Nephron progenitor cell (in vitro differentiated cells): ENCODE measurements around the gene MYLIP.
A peak's percentile ranks its signal among the peaks of the same experiment; 100 is the strongest.

Source experiments
- DNase-seq: peaks from one replicate; pipeline ENCODE4 v3.0.0; 2021
- H3K27ac Mint-ChIP-seq: 2 replicates; pipeline ENCODE4 v1.8.0; 2021; ENCODE audit warnings: mild to moderate bottlenecking, moderate library complexity, mixed read lengths
- H3K27me3 Mint-ChIP-seq: 2 replicates; pipeline ENCODE4 v1.8.0; 2021; ENCODE audit warnings: mild to moderate bottlenecking, low read depth, mixed read lengths; ENCODE audit not compliant: poor library complexity
- H3K36me3 Mint-ChIP-seq: 2 replicates; pipeline ENCODE4 v1.8.0; 2021; ENCODE audit warnings: low read depth, mixed read lengths
- H3K4me1 Mint-ChIP-seq: 2 replicates; pipeline ENCODE4 v1.8.0; 2021; ENCODE audit warnings: mixed read lengths
- H3K4me3 Mint-ChIP-seq: 2 replicates; pipeline ENCODE4 v1.8.0; 2021; ENCODE audit warnings: mild to moderate bottlenecking, moderate library complexity, mixed read lengths
- H3K9me3 Mint-ChIP-seq: 2 replicates; pipeline ENCODE4 v1.8.0; 2021; ENCODE audit warnings: mild to moderate bottlenecking, moderate library complexity, mixed read lengths
- TF ChIP-seq, protein P1 (sequence below): fragments of 200-600 bp; sonication (generic); IDR thresholded peaks from 2 replicates; pipeline ENCODE4 v1.5.0; 2021; ENCODE audit warnings: antibody characterized with exemption

The MYLIP gene

DNA sequence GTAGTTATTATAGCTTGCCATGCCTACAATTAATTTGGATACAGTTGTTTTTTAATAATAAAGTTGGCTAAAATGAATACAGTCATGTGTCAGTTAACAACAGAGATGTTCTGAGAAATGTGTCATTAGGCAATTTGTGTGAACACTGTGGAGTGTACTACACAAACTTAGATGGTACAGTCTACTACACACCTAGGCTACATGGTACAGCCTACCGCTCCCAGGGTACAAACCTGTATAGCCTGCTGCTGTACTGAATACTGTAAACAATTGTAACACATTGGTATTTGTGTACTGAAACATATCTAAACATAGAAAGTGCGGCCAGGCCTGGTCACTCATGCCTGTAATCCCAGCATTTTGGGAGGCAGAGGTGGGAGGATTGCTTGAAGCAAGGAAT is 50.2 kb downstream of the MYLIP start:
- no peak for DNase-seq
- peaks cover 4% of the 10 kb centered on the region for H3K9me3 Mint-ChIP-seq
- peaks cover 36% of the 10 kb centered on the region for H3K4me1 Mint-ChIP-seq
- no peak overlapping the region for H3K4me3 Mint-ChIP-seq
- no peak overlapping the region for H3K27ac Mint-ChIP-seq
- peaks cover 3% of the 10 kb centered on the region for H3K36me3 Mint-ChIP-seq
- peaks cover 2% of the 10 kb centered on the region for H3K27me3 Mint-ChIP-seq
- TF ChIP-seq, protein P1, sequence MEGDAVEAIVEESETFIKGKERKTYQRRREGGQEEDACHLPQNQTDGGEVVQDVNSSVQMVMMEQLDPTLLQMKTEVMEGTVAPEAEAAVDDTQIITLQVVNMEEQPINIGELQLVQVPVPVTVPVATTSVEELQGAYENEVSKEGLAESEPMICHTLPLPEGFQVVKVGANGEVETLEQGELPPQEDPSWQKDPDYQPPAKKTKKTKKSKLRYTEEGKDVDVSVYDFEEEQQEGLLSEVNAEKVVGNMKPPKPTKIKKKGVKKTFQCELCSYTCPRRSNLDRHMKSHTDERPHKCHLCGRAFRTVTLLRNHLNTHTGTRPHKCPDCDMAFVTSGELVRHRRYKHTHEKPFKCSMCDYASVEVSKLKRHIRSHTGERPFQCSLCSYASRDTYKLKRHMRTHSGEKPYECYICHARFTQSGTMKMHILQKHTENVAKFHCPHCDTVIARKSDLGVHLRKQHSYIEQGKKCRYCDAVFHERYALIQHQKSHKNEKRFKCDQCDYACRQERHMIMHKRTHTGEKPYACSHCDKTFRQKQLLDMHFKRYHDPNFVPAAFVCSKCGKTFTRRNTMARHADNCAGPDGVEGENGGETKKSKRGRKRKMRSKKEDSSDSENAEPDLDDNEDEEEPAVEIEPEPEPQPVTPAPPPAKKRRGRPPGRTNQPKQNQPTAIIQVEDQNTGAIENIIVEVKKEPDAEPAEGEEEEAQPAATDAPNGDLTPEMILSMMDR: no peak

DNA sequence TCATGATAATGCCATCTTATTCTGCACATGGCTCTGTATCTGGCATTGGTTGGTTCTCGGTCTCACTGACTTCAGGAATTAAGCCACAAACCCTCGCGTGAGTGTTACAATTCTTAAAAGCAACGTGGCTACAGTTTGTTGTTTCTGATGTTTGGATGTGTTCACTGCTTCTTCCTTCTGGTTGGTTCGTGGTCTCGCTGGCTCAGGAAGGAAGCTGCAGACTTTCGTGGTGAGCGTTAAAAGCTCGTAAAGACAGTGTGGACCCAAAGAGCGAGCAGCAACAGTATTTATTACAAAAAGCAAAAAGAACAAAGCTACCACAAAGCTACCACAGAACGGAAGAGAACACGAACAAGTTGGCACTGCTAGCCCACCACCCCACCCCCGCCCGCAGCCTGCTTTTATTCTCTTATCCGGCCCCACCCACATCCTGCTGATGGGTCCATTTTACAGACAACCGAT is 51.1 kb downstream of the MYLIP start:
- Mint-ChIP-seq H3K4me3 (no peak overlapping the region), H3K4me1 (peaks cover 29% of the 10 kb centered on the region), H3K36me3 (peaks cover 3% of the 10 kb centered on the region), H3K27ac (peak overlapping the region; percentile 88), H3K9me3 (peaks cover 4% of the 10 kb centered on the region), H3K27me3 (peaks cover 2% of the 10 kb centered on the region)
- TF ChIP-seq, protein P1: no peak
- DNase-seq: no peak

DNA sequence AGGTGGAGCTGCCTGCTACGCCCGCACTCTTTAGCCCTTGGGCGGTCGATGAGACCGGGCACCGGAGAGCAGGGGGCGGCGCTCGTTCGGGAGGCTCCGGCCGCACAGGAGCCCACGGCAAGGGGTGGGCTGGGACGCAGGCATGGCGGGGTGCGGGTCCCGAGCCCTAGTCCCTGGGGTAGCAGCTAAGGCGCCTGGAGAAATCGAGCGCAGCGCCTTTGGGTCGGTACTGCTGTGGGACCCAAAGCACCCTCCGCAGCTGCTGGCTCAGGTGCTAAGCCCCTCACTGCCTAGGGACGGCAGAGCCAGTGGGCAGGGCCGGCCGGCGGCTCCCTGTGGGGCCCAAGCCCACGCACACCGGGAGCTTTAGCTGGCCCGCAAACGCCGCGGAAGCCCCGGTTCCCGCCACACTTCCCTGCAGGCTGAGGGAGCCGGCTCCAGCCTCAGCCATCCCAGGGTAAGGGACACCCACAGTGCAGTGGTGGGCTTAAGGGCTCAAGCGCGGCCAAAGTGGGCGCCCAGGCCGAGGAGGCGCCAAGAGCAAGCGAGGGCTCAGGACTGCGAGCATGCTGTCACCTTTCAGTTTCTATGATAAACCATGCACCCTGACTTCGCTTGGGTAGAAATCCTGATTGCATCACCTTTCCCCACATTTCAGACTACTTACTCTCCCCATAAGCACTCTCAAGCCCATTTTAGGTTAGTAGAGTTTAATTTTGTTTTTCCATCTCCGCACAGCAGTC is 52.0 kb downstream of the MYLIP start:
- Mint-ChIP-seq H3K27me3 (peaks cover 2% of the 10 kb centered on the region), H3K27ac (peak overlapping the region; percentile 63)

DNA sequence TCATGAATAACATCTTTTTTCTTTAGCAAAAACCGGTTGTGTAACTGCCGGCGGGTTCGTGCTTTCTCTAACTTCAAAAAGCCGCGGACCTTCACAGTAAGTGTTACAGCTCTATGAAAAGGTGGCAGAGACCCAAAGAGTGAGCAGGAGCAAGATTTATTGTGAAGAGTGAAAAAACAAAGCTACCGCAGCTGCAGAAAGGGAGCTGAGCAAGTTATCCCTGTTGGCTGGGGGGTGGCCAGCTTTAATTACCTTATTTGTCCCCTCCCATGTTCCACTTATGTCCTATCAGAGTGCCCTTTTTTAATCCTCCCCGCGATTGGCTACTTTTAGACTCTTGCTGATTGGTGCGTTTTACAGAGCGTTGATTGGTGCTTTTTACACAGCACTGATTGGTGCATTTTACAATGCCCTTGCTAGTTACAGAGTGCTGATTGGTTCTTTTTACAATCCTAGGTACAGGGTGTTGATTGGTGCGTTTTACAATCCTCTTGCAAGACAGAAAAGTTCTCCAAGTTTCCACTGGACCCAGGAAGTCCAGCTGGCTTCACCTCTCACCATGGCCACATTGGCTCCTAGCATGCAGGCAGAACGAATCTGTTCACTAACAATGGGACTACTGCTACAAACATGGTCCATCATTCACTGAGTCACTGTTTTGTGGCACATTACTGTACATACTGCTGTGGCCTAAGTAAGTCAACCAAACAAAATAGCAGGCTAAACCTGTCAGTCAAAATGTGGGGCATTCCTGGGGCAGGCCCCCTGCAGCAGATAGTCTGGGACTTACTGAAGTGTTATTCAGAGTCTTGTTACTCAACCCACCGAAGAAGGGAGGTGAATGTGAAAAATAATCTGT is 52.8 kb downstream of the MYLIP start:
- TF ChIP-seq, protein P1: no peak
- Mint-ChIP-seq H3K9me3 (peaks cover 4% of the 10 kb centered on the region), H3K4me3 (no peak overlapping the region), H3K27ac (peak overlapping the region; percentile 63), H3K36me3 (peaks cover 3% of the 10 kb centered on the region), H3K27me3 (peaks cover 5% of the 10 kb centered on the region), H3K4me1 (peaks cover 27% of the 10 kb centered on the region)
- no peak for DNase-seq

More for the DNA sequence above, 52.0 kb downstream of the MYLIP start:
- H3K36me3 Mint-ChIP-seq: peaks cover 3% of the 10 kb centered on the region
- H3K4me3 Mint-ChIP-seq: no peak overlapping the region
- TF ChIP-seq, protein P1: no peak
- no peak for DNase-seq
- H3K9me3 Mint-ChIP-seq: peaks cover 4% of the 10 kb centered on the region
- H3K4me1 Mint-ChIP-seq: peaks cover 27% of the 10 kb centered on the region

DNA sequence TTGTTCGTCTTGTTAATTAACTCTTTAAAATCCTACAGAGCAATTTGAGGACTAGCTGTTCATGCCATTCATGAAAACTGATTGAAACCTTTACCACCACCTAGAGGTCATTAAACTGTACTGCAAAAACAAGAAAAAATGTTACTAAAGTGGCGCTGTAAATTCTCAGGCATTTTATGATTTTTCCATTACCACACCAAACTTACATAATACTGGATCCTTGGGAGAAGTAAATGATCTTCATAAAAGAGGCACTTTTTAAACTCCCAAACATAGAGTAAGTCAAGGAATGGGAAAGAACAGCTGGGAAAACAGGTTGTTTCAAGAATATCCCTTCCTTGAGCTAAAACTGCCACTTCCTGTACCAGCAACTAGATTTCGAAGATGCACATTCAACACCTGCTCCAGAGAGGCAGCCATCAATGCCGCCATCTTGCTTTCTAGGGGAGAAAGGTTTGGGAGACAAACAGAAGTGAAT is 54.3 kb downstream of the MYLIP start:
- TF ChIP-seq, protein P1: peak; percentile 68
- peaks cover 27% of the 10 kb centered on the region for H3K4me1 Mint-ChIP-seq
- H3K27ac Mint-ChIP-seq: no peak overlapping the region
- DNase-seq: no peak
- no peak overlapping the region for H3K4me3 Mint-ChIP-seq
- peaks cover 3% of the 10 kb centered on the region for H3K36me3 Mint-ChIP-seq
- H3K9me3 Mint-ChIP-seq: peaks cover 4% of the 10 kb centered on the region
- H3K27me3 Mint-ChIP-seq: peaks cover 3% of the 10 kb centered on the region
